Measurements from ENCODE around the gene ARHGAP18. TPM values are rescaled to one million over a fixed set of nuclear protein-coding genes. Genes with fewer than 3 reads are reported as not detected.
A peak's percentile ranks its signal among the peaks of the same experiment; 100 is the strongest.

ARHGAP18 gene
- total and polyA plus RNA-seq, 2 of the 13 experiments (the other 11 are each of a cell fraction or from before 2014, with no cell fraction given) = 58.2 to 115 TPM

DNA sequence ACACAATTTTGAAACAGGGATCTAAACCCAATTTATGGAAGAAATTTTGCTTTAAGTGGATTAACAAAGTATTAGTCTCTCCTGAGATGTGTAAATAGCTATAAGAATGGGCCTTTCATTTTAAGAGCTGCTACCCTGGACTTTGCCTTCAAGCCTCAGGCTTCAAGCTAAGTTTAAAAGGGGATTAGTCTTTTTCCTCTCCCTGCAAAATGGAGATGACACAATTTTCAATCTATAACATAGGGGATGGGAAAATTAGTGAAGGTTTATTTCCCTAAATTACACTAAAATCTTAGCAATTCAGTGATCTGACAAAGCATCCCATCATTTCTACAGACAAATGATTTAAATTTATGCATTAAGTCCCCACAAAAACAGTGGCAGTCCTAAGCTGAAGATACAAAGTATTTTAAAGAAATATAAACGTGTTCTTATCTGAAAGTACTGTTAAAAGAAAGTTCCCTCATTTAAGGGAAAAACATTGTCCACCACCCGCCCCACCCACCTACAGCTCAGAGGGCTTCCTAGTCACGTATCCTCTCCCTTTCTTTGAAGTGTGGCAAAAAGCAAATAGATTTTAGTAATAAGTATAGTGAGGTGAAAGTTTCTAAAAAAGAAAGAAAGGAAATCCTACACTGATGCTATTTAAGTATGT lies 14.5 kb downstream of the ARHGAP18 start (continued):
- TF ChIP-seq, protein P1, sequence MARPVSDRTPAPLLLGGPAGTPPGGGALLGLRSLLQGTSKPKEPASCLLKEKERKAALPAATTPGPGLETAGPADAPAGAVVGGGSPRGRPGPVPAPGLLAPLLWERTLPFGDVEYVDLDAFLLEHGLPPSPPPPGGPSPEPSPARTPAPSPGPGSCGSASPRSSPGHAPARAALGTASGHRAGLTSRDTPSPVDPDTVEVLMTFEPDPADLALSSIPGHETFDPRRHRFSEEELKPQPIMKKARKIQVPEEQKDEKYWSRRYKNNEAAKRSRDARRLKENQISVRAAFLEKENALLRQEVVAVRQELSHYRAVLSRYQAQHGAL (CRISPR knock-in tag; IDR thresholded peaks at IDR 0.05; ENCODE audit: not compliant biosample characterization) = no peak
- TF ChIP-seq ZNF709 (CRISPR knock-in tag; IDR thresholded peaks at IDR 0.05) (no peak), DNMT1 (CRISPR knock-in tag; IDR thresholded peaks at IDR 0.05) (no peak), NCOA1 (CRISPR knock-in tag; IDR thresholded peaks at IDR 0.05) (peak; percentile 46), ISX (CRISPR knock-in tag; conservative IDR thresholded peaks at IDR 0.05) (no peak), MAFK (conservative IDR thresholded peaks at IDR 0.05 in 1 of 2, IDR thresholded peaks at IDR 0.05 in 1 of 2; ENCODE audit: low read length in 2 of 2) (no peak), ZNF558 (CRISPR knock-in tag; IDR thresholded peaks at IDR 0.05; ENCODE audit: borderline replicate concordance) (no peak), PCBP1 (IDR thresholded peaks at IDR 0.05; ENCODE audit: borderline replicate concordance, low read depth, low read length) (no peak), CAMTA2 (CRISPR knock-in tag; IDR thresholded peaks at IDR 0.05; ENCODE audit: borderline replicate concordance) (no peak), ZNF792 (CRISPR knock-in tag; IDR thresholded peaks at IDR 0.05) (peak; percentile 71), XBP1 (CRISPR knock-in tag; IDR thresholded peaks at IDR 0.05) (no peak), ZNF234 (CRISPR knock-in tag; conservative IDR thresholded peaks at IDR 0.05) (no peak), FOXP1 (IDR thresholded peaks at IDR 0.05) (no peak), FOXP1 (CRISPR knock-in tag; IDR thresholded peaks at IDR 0.05) (peak; percentile 83; the same call in 1 of the 2 replicates), HOXA5 (CRISPR knock-in tag; IDR thresholded peaks at IDR 0.05) (peak; percentile 19; the same call in 1 of the 2 replicates), ZNF10 (CRISPR knock-in tag; IDR thresholded peaks at IDR 0.05; ENCODE audit: borderline replicate concordance, low read depth) (no peak)
- TF ChIP-seq, protein P2, sequence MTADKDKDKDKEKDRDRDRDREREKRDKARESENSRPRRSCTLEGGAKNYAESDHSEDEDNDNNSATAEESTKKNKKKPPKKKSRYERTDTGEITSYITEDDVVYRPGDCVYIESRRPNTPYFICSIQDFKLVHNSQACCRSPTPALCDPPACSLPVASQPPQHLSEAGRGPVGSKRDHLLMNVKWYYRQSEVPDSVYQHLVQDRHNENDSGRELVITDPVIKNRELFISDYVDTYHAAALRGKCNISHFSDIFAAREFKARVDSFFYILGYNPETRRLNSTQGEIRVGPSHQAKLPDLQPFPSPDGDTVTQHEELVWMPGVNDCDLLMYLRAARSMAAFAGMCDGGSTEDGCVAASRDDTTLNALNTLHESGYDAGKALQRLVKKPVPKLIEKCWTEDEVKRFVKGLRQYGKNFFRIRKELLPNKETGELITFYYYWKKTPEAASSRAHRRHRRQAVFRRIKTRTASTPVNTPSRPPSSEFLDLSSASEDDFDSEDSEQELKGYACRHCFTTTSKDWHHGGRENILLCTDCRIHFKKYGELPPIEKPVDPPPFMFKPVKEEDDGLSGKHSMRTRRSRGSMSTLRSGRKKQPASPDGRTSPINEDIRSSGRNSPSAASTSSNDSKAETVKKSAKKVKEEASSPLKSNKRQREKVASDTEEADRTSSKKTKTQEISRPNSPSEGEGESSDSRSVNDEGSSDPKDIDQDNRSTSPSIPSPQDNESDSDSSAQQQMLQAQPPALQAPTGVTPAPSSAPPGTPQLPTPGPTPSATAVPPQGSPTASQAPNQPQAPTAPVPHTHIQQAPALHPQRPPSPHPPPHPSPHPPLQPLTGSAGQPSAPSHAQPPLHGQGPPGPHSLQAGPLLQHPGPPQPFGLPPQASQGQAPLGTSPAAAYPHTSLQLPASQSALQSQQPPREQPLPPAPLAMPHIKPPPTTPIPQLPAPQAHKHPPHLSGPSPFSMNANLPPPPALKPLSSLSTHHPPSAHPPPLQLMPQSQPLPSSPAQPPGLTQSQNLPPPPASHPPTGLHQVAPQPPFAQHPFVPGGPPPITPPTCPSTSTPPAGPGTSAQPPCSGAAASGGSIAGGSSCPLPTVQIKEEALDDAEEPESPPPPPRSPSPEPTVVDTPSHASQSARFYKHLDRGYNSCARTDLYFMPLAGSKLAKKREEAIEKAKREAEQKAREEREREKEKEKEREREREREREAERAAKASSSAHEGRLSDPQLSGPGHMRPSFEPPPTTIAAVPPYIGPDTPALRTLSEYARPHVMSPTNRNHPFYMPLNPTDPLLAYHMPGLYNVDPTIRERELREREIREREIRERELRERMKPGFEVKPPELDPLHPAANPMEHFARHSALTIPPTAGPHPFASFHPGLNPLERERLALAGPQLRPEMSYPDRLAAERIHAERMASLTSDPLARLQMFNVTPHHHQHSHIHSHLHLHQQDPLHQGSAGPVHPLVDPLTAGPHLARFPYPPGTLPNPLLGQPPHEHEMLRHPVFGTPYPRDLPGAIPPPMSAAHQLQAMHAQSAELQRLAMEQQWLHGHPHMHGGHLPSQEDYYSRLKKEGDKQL (CRISPR knock-in tag; IDR thresholded peaks at IDR 0.05; ENCODE audit: low read depth) = peak; percentile 84; the same call in 1 of the 2 replicates
- TF ChIP-seq, protein P3, sequence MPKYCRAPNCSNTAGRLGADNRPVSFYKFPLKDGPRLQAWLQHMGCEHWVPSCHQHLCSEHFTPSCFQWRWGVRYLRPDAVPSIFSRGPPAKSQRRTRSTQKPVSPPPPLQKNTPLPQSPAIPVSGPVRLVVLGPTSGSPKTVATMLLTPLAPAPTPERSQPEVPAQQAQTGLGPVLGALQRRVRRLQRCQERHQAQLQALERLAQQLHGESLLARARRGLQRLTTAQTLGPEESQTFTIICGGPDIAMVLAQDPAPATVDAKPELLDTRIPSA (CRISPR knock-in tag; IDR thresholded peaks at IDR 0.05; ENCODE audit: borderline replicate concordance) = no peak
- TF ChIP-seq, protein P4, sequence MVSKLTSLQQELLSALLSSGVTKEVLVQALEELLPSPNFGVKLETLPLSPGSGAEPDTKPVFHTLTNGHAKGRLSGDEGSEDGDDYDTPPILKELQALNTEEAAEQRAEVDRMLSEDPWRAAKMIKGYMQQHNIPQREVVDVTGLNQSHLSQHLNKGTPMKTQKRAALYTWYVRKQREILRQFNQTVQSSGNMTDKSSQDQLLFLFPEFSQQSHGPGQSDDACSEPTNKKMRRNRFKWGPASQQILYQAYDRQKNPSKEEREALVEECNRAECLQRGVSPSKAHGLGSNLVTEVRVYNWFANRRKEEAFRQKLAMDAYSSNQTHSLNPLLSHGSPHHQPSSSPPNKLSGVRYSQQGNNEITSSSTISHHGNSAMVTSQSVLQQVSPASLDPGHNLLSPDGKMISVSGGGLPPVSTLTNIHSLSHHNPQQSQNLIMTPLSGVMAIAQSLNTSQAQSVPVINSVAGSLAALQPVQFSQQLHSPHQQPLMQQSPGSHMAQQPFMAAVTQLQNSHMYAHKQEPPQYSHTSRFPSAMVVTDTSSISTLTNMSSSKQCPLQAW (CRISPR knock-in tag; IDR thresholded peaks at IDR 0.05) = no peak
